Measurements from ENCODE around the gene FOLR2. TPM values are rescaled to one million over a fixed set of nuclear protein-coding genes. Genes with fewer than 3 reads are reported as not detected.
A peak's percentile ranks its signal among the peaks of the same experiment; 100 is the strongest.

Gene FOLR2
- total RNA-seq, 2 donors from 2014 or later: not detected

DNA sequence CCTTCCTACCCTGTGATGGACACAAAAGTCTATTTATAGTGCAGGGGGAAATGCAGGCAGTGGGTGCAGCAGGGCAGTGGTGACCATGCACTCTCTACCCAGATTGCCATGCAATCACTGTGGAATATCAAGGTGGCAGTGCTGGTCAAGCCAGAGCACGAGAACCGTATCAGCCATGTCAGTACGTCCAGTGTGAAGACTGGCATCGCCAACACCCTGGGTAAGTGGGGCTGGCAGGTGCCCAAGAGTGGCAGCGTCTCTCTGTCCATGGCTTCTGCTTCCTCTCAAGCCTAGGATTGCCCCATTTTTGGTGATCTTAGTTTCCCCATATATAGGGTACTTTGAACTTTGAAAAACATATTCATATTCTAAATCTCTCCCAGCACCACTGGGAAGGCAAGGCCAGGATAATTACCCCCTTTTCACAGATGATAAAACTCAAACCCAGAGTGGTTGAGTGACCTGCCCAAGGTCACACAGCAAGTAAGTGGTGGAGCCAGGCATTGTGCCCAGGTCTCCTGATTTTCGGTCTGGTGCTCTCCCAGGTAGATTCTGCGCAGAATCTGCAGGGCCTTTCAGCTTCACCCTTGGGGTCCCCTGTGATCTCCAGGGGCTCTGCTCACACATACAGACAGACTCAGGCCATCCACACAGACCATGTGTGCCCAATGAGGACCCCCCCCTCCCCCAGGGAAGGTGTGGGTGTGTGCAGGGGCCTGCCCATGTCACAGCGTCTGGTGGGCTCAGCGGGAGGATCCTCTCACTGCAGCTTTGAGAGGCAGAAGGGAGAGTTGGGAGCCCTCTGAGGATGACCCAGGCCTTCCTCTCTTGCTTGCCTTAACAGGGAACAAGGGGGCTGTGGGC, 15.0 kb downstream of the FOLR2 start:
- Mint-ChIP-seq H3K9me3 (no peaks in the 10 kb centered on the region), H3K27me3 (no peaks in the 10 kb centered on the region), H3K27ac (no peak overlapping the region), H3K36me3 (ENCODE audit: low read depth) (peaks cover 72% of the 10 kb centered on the region), H3K4me3 (no peak overlapping the region), H3K4me1 (peaks cover 5% of the 10 kb centered on the region)
- ATAC-seq (replicated peaks): no peak

DNA sequence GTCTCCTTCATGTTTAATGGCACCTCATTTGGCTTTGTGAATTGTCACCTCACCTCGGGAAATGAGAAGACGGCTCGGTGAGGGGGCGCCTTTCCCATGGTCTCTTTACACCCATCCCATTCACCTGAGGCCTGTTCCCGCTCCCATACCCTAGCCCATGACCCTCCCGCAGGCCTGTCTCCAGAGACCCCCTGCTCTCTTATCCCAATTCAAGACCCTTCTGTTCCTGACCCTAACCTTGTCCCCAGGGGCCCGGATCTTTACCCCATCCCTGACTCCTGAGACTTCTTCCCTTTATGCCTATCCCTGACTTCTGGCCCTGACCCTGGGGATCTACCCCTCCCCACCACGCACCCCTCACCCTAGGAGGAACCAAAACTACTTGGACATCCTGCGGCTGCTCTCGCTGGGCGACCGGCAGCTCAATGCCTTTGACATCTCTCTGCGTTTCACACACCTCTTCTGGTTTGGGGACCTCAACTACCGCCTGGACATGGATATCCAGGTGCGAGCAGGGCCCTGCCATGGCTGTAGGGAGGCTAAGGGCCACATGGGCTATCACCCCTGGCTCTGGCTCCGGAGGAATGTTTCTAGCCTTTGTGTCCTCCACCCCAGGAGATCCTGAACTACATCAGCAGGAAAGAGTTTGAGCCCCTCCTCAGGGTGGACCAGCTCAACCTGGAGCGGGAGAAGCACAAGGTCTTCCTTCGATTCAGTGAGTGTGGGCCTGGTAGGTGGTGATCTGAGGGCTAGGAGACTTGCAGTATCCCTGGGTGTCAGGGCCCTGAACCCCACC, 15.9 kb downstream of the FOLR2 start:
- no peak for ATAC-seq (replicated peaks)
- no peaks in the 10 kb centered on the region for H3K27me3 Mint-ChIP-seq
- peaks cover 5% of the 10 kb centered on the region for H3K4me1 Mint-ChIP-seq
- no peak overlapping the region for H3K27ac Mint-ChIP-seq
- no peaks in the 10 kb centered on the region for H3K9me3 Mint-ChIP-seq
- no peak overlapping the region for H3K4me3 Mint-ChIP-seq
- H3K36me3 Mint-ChIP-seq (ENCODE audit: low read depth): peaks cover 79% of the 10 kb centered on the region

DNA sequence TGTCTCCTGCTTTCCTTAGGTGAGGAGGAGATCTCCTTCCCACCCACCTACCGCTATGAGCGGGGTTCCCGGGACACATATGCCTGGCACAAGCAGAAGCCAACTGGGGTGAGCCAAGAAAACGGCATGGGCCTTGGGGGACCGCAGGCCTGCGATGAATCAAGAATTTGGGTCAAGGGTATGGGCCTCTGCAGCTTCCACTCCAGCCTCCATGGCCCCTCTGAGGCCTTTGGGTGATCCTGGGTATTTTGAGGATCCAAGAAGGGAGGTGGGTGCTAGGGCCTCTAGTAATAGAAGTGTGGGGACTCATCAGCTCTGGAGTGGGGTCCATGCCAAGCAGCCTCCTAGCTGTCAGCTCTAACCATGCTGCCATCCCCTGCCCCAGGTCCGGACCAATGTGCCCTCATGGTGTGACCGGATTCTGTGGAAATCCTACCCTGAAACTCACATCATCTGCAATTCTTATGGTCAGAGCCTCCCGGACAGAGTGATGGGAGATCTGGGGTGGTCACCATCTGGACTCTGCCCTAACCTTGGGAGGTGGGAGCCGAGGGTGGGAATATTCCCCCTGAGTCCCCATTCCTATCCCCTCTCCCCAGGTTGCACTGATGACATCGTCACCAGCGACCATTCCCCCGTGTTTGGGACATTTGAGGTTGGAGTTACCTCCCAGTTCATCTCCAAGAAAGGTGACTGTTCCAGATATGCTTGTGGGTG, 16.6 kb downstream of the FOLR2 start:
- H3K4me1 Mint-ChIP-seq: peaks cover 5% of the 10 kb centered on the region
- no peak overlapping the region for H3K27ac Mint-ChIP-seq
- no peaks in the 10 kb centered on the region for H3K27me3 Mint-ChIP-seq
- no peak overlapping the region for H3K4me3 Mint-ChIP-seq
- no peaks in the 10 kb centered on the region for H3K9me3 Mint-ChIP-seq
- peaks cover 82% of the 10 kb centered on the region for H3K36me3 Mint-ChIP-seq (ENCODE audit: low read depth)
- no peak for ATAC-seq (replicated peaks)

DNA sequence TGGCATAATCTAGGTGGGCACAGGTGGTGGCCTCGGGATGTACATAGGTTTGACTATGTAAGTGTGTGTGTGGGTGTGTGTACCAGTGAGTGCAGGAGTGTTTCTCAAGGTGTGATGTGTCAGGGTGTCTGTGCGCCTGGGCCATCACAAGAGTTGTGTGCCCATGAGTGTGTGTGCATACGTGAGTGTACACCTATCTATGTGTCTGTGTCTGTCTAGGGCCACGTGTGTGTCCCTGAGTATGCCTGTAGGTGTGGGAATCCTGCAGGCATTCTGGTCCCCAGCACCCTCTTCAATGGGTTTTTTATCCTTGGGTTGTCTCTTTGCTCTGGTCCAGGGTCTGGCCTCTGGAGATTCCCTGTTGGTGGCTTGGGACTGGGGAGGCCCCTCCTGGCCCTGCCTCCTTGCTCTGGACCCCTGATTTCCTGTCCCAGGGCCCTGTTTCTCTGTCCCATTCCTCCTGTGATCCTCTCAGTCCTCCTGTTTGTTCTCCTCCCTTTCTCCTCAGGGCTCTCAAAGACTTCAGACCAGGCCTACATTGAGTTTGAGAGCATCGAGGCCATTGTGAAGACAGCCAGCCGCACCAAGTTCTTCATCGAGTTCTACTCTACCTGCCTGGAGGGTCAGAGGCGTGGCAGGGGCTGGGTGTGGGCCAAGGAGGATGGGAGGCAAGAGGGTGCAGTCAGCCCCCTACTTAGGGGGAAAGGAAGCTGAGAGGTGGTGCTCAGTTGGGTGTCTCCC, 17.3 kb downstream of the FOLR2 start:
- no peak for ATAC-seq (replicated peaks)
- Mint-ChIP-seq H3K27me3 (no peaks in the 10 kb centered on the region), H3K27ac (peak overlapping the region; percentile 74), H3K4me1 (peaks cover 5% of the 10 kb centered on the region), H3K36me3 (ENCODE audit: low read depth) (peaks cover 82% of the 10 kb centered on the region), H3K9me3 (no peaks in the 10 kb centered on the region), H3K4me3 (no peak overlapping the region)

DNA sequence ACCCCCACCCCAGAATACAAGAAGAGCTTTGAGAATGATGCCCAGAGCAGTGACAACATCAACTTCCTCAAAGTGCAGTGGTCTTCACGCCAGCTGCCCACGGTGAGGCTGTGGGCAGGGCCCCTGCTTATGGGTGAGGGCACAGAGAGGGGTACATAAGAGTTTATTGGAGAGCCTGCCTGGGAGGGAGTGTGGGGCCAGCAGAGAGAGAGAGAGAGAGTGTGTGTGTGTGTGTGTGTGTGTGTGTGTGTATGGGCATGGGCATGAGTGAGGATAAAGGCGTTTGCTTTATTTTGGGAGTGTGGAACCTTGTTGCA, 17.9 kb downstream of the FOLR2 start:
- Mint-ChIP-seq H3K36me3 (ENCODE audit: low read depth) (peaks cover 80% of the 10 kb centered on the region), H3K4me1 (peaks cover 5% of the 10 kb centered on the region), H3K27me3 (peaks cover 3% of the 10 kb centered on the region), H3K4me3 (no peak overlapping the region), H3K27ac (peak overlapping the region; percentile 74), H3K9me3 (no peaks in the 10 kb centered on the region)
- ATAC-seq (replicated peaks): no peak

DNA sequence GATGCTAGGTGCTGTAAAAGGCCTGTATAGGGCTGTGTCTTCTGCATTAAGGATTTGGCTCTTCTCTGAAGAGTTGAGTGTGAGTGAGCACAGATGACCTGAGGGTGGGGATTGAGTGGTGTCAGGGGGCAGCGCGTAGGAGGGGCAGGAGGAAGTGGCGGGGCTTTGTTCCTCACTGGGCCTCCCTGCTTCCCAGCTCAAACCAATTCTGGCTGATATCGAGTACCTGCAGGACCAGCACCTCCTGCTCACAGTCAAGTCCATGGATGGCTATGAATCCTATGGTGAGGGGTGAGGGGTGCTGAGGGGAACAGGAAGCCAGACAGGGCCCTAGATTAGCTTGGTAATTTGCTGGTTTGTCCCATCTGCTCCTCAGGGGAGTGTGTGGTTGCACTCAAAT, 18.3 kb downstream of the FOLR2 start:
- H3K27me3 Mint-ChIP-seq: peaks cover 4% of the 10 kb centered on the region
- peaks cover 5% of the 10 kb centered on the region for H3K4me1 Mint-ChIP-seq
- ATAC-seq (replicated peaks): no peak
- H3K36me3 Mint-ChIP-seq (ENCODE audit: low read depth): peaks cover 76% of the 10 kb centered on the region
- H3K9me3 Mint-ChIP-seq: no peaks in the 10 kb centered on the region
- H3K27ac Mint-ChIP-seq: peak overlapping the region; percentile 74
- H3K4me3 Mint-ChIP-seq: no peak overlapping the region

DNA sequence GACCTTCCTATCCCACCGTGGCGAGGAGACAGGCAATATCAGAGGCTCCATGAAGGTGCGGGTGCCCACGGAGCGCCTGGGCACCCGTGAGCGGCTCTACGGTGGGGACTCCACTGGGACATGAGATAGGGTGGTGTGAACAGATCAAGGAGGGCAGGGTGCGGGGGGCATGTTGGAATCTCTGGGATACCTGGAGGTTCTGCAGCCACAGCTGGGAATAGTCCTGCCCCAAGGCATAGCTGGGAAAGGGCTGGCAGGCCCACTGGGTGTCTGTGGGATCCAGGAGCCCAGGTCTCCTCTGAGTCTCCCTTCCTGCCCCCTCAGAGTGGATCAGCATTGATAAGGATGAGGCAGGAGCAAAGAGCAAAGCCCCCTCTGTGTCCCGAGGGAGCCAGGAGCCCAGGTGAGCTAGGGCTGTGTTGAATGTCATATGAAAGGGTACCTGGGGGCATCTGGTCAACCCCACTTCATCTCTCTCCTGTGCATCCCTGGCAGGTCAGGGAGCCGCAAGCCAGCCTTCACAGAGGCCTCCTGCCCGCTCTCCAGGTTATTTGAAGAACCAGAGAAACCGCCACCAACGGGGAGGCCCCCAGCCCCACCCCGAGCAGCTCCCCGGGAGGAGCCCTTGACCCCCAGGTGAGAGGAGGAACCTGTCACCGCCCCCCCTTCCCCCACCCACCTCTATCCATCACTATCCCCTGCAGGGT, 18.9 kb downstream of the FOLR2 start:
- Mint-ChIP-seq H3K9me3 (no peaks in the 10 kb centered on the region), H3K4me3 (no peak overlapping the region), H3K27ac (no peak overlapping the region), H3K36me3 (ENCODE audit: low read depth) (peaks cover 70% of the 10 kb centered on the region), H3K27me3 (peaks cover 7% of the 10 kb centered on the region), H3K4me1 (peaks cover 9% of the 10 kb centered on the region)
- ATAC-seq (replicated peaks): no peak

DNA sequence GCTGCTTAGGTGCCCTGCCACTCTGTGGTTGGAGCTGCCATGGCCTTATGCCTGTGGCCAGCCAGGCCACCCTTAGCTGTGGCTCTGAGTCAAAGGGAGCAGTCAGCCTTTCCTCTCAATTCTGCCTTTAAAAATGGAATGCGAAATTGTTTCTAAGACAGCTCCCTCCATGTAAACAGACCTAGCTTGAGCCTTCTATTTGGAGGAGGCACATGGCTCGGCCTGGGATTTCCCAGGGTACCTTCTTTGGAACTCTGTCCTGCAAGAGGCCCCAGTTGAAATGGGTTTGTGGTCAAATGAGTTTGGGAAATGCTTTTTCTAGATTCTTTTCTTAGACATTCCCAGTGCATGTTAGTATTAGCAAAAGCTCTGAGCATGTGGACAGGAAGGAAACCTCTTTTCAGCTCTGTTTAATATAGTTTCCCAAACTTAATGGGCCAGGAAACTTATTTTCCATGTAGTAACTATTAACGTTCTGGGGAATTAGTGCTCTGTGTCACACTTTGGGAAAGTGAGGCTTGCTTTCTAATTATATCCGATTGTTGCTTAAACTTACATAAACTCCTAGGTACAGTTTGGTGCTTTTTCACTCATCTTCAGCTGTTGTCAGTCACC, 19.6 kb downstream of the FOLR2 start:
- ATAC-seq (replicated peaks): no peak
- peaks cover 14% of the 10 kb centered on the region for H3K27me3 Mint-ChIP-seq
- H3K4me1 Mint-ChIP-seq: peaks cover 13% of the 10 kb centered on the region
- H3K36me3 Mint-ChIP-seq (ENCODE audit: low read depth): peaks cover 63% of the 10 kb centered on the region
- H3K4me3 Mint-ChIP-seq: no peak overlapping the region
- no peaks in the 10 kb centered on the region for H3K9me3 Mint-ChIP-seq
- H3K27ac Mint-ChIP-seq: no peak overlapping the region

DNA sequence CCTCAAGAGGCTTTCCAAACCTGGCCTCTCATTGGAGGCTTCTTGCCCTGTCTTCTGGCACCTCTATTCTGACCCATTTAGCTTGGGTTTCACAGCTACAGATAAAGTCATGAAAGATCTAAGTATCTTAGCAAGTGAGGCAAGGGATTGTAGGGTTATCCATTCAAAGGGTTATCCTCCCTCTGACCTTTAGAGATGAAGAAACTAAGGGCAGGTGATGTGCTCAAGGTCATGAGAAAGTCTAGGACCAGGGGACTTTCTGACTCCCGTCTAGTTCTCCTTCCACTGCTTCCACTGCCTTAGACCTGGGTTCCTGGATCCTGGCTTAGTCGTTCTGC, 20.1 kb downstream of the FOLR2 start:
- Mint-ChIP-seq H3K27ac (no peak overlapping the region), H3K27me3 (peaks cover 17% of the 10 kb centered on the region), H3K36me3 (ENCODE audit: low read depth) (peaks cover 58% of the 10 kb centered on the region), H3K4me3 (no peak overlapping the region), H3K9me3 (no peaks in the 10 kb centered on the region), H3K4me1 (peaks cover 13% of the 10 kb centered on the region)
- no peak for ATAC-seq (replicated peaks)

DNA sequence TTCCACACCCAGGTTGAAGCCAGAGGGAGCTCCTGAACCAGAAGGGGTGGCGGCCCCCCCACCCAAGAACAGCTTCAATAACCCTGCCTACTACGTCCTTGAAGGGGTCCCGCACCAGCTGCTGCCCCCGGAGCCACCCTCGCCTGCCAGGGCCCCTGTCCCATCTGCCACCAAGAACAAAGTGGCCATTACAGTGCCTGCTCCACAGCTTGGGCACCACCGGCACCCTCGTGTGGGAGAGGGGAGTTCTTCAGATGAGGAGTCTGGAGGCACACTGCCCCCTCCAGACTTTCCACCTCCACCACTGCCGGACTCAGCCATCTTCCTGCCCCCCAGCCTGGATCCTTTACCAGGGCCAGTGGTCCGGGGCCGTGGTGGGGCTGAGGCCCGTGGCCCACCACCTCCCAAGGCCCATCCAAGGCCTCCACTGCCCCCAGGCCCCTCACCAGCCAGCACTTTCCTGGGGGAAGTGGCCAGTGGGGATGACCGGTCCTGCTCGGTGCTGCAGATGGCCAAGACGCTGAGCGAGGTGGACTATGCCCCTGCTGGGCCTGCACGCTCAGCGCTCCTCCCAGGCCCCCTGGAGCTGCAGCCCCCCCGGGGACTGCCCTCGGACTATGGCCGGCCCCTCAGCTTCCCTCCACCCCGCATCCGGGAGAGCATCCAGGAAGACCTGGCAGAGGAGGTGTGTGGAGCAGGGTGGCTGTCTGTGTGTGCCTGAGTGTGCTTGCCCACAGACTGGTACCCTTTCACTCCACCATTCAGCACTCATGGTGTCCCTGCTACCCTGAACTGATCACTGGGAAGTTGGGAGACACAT, 20.7 kb downstream of the FOLR2 start:
- Mint-ChIP-seq H3K36me3 (ENCODE audit: low read depth) (peaks cover 52% of the 10 kb centered on the region), H3K9me3 (no peaks in the 10 kb centered on the region), H3K4me1 (peaks cover 13% of the 10 kb centered on the region), H3K27ac (no peak overlapping the region), H3K27me3 (peaks cover 23% of the 10 kb centered on the region), H3K4me3 (no peak overlapping the region)
- no peak for ATAC-seq (replicated peaks)

DNA sequence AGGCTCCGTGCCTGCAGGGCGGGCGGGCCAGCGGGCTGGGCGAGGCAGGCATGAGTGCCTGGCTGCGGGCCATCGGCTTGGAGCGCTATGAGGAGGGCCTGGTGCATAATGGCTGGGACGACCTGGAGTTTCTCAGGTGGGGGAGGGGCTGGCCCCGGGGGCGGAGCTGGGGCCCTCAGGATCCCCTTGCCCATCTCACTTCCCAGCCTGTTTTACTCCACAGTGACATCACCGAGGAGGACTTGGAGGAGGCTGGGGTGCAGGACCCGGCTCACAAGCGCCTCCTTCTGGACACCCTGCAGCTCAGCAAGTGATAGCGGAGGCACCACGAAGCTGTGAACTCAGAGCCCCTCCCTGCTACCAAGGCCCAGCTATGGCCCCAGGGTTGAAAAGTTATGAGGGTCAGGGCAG, 21.5 kb downstream of the FOLR2 start:
- H3K36me3 Mint-ChIP-seq (ENCODE audit: low read depth): peaks cover 45% of the 10 kb centered on the region
- H3K9me3 Mint-ChIP-seq: no peaks in the 10 kb centered on the region
- peaks cover 13% of the 10 kb centered on the region for H3K4me1 Mint-ChIP-seq
- no peak overlapping the region for H3K4me3 Mint-ChIP-seq
- H3K27ac Mint-ChIP-seq: no peak overlapping the region
- peaks cover 30% of the 10 kb centered on the region for H3K27me3 Mint-ChIP-seq
- ATAC-seq (replicated peaks): peak; percentile 74

DNA sequence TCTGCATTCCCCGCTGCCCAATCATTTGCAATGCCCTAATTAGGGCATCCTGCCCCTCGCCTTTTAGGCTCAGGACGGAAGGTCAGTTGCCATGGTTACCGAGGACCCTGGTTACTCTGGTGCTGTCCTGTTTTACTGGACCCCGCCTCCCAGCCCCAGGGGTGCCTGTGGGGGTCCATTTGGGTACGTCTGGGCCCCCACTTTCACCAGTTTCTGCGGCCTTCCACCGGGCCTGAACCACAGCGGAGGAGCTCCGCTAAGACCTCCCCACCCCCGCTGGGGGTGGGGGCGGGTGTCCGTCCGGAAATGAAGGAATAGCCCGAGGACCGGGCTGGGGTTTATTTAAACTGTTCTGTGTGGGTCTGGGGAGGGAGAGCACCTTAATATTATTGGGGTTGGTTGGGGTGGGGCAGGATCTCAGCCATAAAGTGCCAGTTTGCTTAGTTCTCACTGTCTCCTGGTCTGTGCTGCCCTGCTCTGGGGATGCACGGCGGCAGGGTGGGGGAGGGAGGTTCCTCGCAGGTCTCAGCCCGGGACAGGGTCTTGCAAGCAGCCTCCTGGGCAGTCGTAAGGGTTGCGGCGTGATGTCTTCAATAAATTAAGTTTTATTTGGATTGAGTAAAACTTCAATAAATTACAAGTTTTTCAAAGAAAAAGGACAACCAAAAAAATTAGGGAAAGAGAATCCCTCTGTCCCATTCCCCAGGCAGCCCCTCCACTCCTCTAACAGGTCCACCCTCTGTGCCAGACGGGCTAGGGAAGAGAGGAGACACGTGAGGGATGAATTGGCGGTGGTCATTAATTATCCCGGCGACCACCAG, 22.1 kb downstream of the FOLR2 start:
- ATAC-seq (replicated peaks): no peak
- Mint-ChIP-seq H3K9me3 (no peaks in the 10 kb centered on the region), H3K27ac (no peak overlapping the region), H3K4me3 (peak overlapping the region; percentile 25), H3K36me3 (ENCODE audit: low read depth) (peaks cover 39% of the 10 kb centered on the region), H3K27me3 (peaks cover 35% of the 10 kb centered on the region), H3K4me1 (peaks cover 16% of the 10 kb centered on the region)

All from activated T-helper 17 cell treated with anti-CD3 and anti-CD28 coated beads, Interleukin-2, amount 50 U/mL, for 72 hours (primary cell).